Fibroblast of villous mesenchyme (primary cell): ENCODE results near the gene TNFRSF6B. TPM values are rescaled to one million over a fixed set of nuclear protein-coding genes. Genes with fewer than 3 reads are reported as not detected.
"Not testable (repeated sequence)": the region's sequence is repeated elsewhere in the genome, so short reads cannot be mapped to it uniquely, and the experiment has no call there.

Experiments
- DNase-seq: peaks from one replicate; pipeline ENCODE4 v3.0.0-alpha.2; 2010; ENCODE audit warnings: low read depth
- H3K4me3 ChIP-seq: 2 replicates; pipeline ENCODE4 v1.5.1; 2011; ENCODE audit warnings: low read depth, mild to moderate bottlenecking, low read length
- total RNA-seq: library from RNA; depleted of rRNA; stranded (reverse); fragments of >200 nt; gene quantifications from 2 replicates; pipeline ENCODE4 v1.2.3, GENCODE V29; 2012
- TF ChIP-seq, protein P1 (sequence below): IDR thresholded peaks from 2 replicates; pipeline ENCODE4 v1.5.1; 2012; ENCODE audit warnings: low read depth, mild to moderate bottlenecking, low read length; ENCODE audit not compliant: insufficient read depth

Gene TNFRSF6B
- total RNA-seq, 1 donor, result 31.5 TPM

DNA sequence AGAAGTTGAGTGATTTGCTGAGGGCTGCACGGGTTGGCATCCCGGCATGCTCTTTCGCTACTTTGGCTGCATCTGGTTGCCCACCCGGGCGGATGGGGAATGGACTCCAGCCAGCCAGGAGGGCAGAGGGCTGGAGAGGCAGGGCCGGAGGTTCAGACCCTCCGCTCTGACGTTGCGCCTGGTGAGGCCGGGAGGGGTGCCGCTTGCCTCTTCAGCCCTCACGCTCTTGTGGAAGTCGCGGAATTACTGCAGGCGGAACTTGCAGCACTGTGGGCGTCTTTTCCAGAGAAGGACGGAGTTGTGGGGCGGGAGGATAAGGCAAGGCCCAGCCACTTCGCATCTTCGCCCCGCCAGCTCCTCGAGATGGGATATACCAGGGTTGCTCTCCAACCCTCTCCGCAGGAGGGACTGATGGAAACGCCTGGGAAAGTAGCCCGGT is 37.7 kb upstream of the TNFRSF6B start:
- peak; percentile 59 for DNase-seq
- TF ChIP-seq, protein P1, sequence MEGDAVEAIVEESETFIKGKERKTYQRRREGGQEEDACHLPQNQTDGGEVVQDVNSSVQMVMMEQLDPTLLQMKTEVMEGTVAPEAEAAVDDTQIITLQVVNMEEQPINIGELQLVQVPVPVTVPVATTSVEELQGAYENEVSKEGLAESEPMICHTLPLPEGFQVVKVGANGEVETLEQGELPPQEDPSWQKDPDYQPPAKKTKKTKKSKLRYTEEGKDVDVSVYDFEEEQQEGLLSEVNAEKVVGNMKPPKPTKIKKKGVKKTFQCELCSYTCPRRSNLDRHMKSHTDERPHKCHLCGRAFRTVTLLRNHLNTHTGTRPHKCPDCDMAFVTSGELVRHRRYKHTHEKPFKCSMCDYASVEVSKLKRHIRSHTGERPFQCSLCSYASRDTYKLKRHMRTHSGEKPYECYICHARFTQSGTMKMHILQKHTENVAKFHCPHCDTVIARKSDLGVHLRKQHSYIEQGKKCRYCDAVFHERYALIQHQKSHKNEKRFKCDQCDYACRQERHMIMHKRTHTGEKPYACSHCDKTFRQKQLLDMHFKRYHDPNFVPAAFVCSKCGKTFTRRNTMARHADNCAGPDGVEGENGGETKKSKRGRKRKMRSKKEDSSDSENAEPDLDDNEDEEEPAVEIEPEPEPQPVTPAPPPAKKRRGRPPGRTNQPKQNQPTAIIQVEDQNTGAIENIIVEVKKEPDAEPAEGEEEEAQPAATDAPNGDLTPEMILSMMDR, result no peak

DNA sequence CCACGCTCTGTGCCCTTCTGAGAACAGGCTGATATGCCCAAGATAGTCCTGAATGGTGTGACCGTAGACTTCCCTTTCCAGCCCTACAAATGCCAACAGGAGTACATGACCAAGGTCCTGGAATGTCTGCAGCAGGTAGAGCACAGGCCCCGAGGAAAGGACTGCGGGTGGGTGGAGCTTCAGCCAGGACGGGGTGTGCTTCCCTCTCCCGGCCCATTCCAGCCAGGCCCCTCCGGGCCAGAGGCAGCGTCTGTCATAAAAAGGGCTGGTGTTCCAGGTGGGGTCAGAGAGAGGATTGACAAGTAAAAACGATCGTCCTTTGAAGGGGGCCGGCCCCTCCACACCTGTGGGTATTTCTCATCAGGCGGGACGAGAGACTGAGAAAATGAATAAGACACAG is 37.1 kb upstream of the TNFRSF6B start:
- TF ChIP-seq, protein P1, result no peak
- H3K4me3 ChIP-seq, result peak overlapping the region; percentile 91
- no peak for DNase-seq

More for the DNA sequence above, 37.7 kb upstream of the TNFRSF6B start:
- peak overlapping the region; percentile 91 for H3K4me3 ChIP-seq

DNA sequence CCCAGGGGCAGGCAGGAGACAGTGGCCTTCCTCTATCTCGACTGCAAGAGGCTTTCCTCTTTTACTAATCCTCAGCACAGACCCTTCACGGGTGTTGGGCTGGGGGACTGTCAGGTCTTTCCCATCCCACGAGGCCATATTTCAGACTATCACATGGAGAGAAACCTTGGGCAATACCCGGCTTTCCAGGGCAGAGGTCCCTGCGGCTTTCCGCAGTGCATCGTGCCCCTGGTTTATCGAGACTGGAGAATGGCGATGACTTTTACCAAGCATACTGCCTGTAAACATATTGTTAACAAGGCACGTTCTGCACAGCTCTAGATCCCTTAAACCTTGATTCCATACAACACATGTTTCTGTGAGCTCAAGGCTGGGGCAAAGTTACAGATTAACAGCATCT is 36.3 kb upstream of the TNFRSF6B start:
- not testable (repeated sequence) for H3K4me3 ChIP-seq, DNase-seq

DNA sequence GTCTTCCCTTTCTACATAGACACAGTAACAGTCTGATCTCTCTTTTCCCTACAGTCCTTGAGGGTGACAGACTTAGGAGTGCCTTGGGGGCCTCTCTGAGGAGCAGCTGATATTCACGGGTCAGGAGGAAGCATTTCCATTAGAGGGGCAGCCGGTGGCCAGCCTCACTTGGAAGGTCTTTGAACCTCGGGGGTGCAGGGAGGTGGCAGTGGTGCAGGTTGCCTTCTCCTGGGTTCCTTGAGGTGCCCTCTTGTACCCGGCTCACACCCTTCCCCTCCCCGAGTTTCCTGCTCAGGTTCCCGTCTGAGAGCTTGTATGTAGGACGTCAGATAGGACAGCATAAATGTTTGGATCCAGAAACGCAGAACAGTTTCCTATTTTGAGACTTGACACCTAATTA is 35.8 kb upstream of the TNFRSF6B start:
- DNase-seq, result no peak
- TF ChIP-seq, protein P1, result no peak

DNA sequence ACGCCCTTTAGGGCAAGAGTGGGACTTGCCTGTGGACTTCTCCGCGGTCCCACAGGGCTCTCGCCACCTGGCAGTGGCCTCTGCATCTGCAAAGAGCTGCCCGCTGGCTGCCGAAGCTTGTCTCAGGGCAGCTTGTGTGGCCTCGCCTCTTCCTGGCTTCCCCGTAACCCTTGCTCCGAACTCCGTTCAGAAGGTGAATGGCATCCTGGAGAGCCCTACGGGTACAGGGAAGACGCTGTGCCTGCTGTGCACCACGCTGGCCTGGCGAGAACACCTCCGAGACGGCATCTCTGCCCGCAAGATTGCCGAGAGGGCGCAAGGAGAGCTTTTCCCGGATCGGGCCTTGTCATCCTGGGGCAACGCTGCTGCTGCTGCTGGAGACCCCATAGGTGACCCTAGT is 35.3 kb upstream of the TNFRSF6B start:
- H3K4me3 ChIP-seq, result no peak overlapping the region
- DNase-seq, result no peak
- TF ChIP-seq, protein P1, result no peak

More for the DNA sequence above, 35.8 kb upstream of the TNFRSF6B start:
- no peak overlapping the region for H3K4me3 ChIP-seq

DNA sequence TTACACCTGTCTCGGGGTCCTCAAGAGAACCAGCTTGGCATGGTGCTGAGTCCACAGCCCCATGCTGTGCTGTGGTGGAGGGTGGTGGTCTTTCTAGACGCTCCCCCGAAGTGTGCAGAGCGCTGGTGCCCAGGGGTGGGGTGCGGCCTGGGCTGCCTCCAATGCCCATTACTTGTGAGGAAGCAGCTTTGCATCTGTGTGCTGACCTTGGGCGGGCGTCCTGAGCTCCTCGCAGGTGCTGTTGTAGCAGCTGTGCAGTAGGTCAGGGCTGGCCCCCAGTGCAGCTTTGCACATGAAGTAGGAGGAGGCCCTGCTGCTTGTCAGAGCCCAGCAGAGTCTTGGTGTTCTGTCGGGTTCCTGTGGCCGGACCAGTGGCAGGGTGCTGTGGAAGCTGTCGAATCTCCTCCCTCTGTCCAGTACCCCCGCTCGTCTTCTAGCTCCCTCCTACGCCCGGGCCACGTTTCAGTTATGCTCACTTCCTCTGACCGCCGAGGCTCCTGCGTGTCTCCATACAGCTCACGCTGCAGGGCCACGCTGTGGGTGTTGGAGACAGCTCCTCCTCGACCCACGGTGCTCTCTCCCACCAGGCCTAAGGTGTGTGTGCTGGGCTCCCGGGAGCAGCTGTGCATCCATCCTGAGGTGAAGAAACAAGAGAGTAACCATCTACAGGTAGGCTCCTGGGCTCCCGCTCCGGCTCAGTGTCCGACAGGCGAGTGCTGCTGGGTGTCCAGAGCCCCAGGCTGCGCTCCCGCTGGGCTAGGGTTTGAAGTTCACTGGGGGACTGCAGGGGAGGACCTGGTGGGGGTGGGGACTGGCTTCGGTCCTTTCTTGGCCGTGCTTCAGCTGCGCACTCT is 34.3 kb upstream of the TNFRSF6B start:
- TF ChIP-seq, protein P1, result no peak
- H3K4me3 ChIP-seq, result no peak overlapping the region
- no peak for DNase-seq

DNA sequence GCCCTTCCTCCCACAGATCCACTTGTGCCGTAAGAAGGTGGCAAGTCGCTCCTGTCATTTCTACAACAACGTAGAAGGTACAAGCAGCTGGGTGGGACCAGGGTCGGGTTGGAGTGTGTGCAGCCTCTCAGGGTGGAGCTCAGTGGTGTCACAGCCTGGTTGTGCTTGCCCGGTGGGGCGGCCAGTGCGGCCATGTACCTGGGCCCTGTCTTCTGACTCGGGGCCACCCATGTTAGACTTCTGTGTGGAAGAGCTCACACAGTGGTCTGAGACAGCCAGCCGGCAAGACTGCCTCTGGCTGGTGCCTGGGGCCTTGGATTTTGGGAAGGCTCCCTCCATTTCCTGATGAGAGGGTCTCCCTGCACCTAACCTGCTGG is 33.7 kb upstream of the TNFRSF6B start:
- no peak for DNase-seq
- H3K4me3 ChIP-seq, result no peak overlapping the region
- TF ChIP-seq, protein P1, result no peak
